Left ventricle myocardium inferior (tissue), 1 donor: ENCODE measurements around the gene CSH2. TPM values are rescaled to one million over a fixed set of nuclear protein-coding genes. Genes with fewer than 3 reads are reported as not detected.

ENCODE experiments used
- DNase-seq: peaks from one replicate; pipeline ENCODE4 v3.0.0-alpha.2; 2020
- H3K27ac ChIP-seq: fragments of 200-600 bp; replicated peaks from 2 replicates; pipeline ENCODE4 v1.8.0; 2021
- H3K27me3 ChIP-seq: fragments of 200-600 bp; 2 replicates; pipeline ENCODE4 v1.8.0; 2021; ENCODE audit warnings: low read depth
- H3K36me3 ChIP-seq: fragments of 200-600 bp; 2 replicates; pipeline ENCODE4 v1.8.0; 2021
- H3K4me1 ChIP-seq: fragments of 200-600 bp; 2 replicates; pipeline ENCODE4 v1.8.0; 2021
- H3K4me3 ChIP-seq: fragments of 200-600 bp; 2 replicates; pipeline ENCODE4 v1.8.0; 2021; ENCODE audit warnings: mild to moderate bottlenecking, moderate library complexity
- H3K9me3 ChIP-seq: fragments of 200-600 bp; replicated peaks from 2 replicates; pipeline ENCODE4 v1.8.0; 2021
- intact Hi-C: fragments of 100-400 bp; cut with micrococcal nuclease; formaldehyde crosslinking; loops from one replicate; pipeline ENCODE4 v1.11.0; 2022
- total RNA-seq: library from RNA; stranded (reverse); fragmentation: NEBNext Ultra II Directional; extraction: Animal tissue kit (Norgen Biotek cat#: 25700); gene quantifications from one replicate; pipeline ENCODE4 v1.2.1, GENCODE V29; 2021
- TF ChIP-seq, protein P1 (sequence below): fragments of 200-600 bp; IDR thresholded peaks from 2 replicates; pipeline ENCODE4 v1.8.0; 2021; ENCODE audit warnings: antibody characterized with exemption, mild to moderate bottlenecking, borderline replicate concordance
- donor health status: DM: no; HTN: yes; CAD: no; lungs with severe emphysema.

The CSH2 gene
- total RNA-seq, 1 donor from 2014 or later, result not detected

DNA sequence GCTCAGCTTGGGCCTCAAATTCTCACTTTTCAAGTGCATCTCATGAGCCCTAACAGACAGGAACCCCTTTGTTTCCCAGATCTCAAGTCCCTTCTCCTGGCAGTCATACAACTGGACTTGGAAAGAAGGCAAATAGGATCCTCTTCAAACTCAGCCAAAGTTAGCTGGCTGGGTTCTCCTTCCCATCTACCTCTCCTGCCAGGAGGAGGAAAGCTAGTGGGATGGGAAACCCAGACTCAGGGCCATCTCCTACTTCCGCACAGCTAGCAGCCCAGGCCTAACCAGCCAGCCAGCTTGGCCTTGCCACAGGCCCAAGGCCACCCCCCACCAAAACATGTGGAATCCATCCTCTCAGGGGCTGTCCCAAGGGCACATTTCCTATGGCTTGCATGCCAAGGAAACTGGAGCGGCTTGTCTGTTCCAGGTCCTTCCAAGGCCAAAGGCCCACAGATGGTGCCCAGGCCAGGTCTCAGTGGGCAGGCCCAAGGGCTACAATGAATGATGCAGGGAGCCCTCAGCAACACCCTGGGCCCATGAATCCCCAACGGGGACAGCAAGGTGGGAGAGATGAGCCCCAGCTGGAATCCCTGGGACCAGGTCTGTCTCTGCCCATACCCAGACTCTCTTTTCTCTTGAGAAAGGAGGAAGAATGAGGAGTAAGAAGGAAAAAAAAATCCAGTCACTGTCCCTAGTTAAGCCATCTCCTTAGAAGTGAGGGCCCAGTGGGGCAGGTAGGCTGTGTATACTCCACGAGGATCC lies 32.7 kb downstream of the CSH2 start:
- peak; percentile 57 for DNase-seq
- intact Hi-C loops, result no loop called here

DNA sequence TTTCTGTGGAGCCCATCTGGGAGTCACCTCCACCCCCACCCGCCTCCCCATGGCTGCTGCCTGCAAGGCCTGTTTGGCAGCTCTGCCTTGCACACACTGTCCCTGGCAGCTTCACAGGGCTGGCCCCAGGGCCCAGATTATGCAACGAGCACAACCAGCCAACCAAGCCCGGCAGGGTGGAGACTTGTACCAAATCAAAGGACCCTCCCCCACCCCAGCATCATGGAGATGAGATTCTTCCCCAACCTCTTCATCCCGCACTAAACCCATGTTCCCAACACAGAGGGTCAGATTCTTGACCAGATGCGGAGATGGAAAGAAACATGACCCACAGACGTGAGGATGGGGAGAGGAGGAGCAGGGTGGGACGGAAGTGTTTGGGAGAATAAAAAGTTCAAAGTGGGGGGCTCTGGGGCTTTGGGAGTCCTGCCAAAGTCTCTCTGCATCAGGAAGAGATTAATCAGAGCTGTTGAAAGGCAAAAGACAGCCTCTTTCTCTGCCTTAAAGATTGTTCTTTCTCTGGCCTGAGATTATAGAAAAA lies 34.8 kb downstream of the CSH2 start:
- H3K27ac ChIP-seq, result peak overlapping the region; percentile 98
- DNase-seq, result peak; percentile 93
- TF ChIP-seq, protein P1, sequence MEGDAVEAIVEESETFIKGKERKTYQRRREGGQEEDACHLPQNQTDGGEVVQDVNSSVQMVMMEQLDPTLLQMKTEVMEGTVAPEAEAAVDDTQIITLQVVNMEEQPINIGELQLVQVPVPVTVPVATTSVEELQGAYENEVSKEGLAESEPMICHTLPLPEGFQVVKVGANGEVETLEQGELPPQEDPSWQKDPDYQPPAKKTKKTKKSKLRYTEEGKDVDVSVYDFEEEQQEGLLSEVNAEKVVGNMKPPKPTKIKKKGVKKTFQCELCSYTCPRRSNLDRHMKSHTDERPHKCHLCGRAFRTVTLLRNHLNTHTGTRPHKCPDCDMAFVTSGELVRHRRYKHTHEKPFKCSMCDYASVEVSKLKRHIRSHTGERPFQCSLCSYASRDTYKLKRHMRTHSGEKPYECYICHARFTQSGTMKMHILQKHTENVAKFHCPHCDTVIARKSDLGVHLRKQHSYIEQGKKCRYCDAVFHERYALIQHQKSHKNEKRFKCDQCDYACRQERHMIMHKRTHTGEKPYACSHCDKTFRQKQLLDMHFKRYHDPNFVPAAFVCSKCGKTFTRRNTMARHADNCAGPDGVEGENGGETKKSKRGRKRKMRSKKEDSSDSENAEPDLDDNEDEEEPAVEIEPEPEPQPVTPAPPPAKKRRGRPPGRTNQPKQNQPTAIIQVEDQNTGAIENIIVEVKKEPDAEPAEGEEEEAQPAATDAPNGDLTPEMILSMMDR, result no peak
- H3K4me1 ChIP-seq, result peaks cover 77% of the 10 kb centered on the region
- H3K4me3 ChIP-seq, result peak overlapping the region; percentile 97
- H3K27me3 ChIP-seq, result no peaks in the 10 kb centered on the region
- intact Hi-C loops, result no loop called here
- no peaks in the 10 kb centered on the region for H3K9me3 ChIP-seq
- H3K36me3 ChIP-seq, result peaks cover 37% of the 10 kb centered on the region

More for the DNA sequence above, 32.7 kb downstream of the CSH2 start:
- Histone ChIP-seq H3K4me1 (peaks cover 71% of the 10 kb centered on the region), H3K9me3 (no peaks in the 10 kb centered on the region), H3K4me3 (peak overlapping the region; percentile 97), H3K36me3 (peaks cover 16% of the 10 kb centered on the region), H3K27ac (peak overlapping the region; percentile 98), H3K27me3 (no peaks in the 10 kb centered on the region)
- TF ChIP-seq, protein P1, result no peak

DNA sequence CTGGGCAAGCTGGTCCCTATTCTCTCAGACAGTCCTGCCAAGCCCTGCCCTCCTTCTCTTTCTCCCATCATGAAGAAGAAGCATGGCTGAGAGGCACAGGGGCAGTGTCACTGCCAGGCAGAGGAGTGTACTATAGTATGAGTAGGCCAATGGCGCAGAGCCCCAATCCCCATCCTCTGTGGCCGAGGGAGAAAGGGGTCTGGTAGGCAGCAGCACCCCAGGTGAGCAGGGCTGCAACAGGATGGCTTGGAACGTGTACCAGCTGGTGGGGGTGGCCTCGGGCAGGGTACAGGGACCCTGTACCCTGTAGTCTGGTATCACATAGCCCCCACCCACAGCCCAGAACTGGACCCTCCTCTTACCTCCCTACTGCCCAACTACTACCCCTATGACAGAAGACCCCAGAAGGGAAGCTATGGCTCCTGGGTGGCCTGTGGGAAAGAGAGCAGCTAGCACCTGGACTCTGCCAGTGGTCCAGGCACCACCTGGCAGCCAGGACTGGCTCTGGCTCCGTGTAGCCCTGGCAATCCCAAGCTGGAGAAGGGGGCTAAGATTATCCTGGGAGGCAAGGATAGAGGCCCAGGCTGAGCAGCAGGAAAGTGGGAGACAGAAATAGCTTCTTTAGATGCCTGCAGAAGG lies 35.4 kb downstream of the CSH2 start:
- intact Hi-C loops, result no loop called here
- Histone ChIP-seq H3K4me3 (peak overlapping the region; percentile 40), H3K4me1 (peaks cover 70% of the 10 kb centered on the region), H3K27ac (peak overlapping the region; percentile 98), H3K36me3 (peaks cover 43% of the 10 kb centered on the region), H3K27me3 (no peaks in the 10 kb centered on the region), H3K9me3 (no peaks in the 10 kb centered on the region)
- no peak for DNase-seq
- TF ChIP-seq, protein P1, result no peak

DNA sequence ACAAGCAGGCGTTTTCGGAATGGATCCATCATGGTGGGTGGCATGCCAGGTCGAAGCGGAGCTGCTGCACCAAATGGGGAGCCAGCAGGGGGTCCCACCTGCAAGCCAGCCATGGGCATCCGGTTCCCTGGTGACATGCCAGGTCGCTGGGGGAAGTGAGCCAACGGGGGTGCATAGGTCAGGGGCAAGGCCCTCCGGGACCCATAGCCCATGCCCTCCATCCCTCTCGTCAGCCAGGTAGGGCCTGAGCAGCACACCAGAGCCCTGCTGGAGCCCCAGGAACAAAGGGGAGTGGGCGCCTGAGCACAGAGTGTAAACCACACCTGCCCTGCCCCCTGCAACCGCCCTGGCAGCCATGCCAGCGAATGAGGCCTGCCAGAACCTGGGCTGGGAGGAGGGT lies 36.0 kb downstream of the CSH2 start:
- Histone ChIP-seq H3K4me1 (peaks cover 69% of the 10 kb centered on the region), H3K4me3 (no peak overlapping the region), H3K27ac (peak overlapping the region; percentile 98), H3K9me3 (no peaks in the 10 kb centered on the region), H3K36me3 (peaks cover 49% of the 10 kb centered on the region), H3K27me3 (no peaks in the 10 kb centered on the region)
- TF ChIP-seq, protein P1, result no peak
- DNase-seq, result no peak
- intact Hi-C loops, result no loop called here

DNA sequence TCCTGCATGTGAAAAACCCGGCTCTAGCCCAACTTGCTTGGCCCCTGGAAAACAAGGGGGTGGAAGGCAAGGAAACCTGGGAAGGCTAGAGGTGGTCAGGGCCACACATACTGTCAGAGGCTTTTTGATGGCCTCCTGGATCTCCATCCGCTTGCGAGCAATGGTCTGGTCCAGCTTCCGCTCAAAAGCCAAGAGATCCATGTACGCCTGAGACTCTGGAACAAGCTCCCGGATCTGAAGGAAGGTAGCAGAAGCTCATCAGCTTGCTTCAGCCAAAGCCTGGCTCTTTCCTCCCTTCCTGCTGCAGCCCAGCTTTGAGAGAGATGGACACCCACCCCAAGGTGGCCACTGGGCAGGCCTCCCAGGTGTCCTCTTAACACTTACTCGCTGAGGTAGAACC lies 36.7 kb downstream of the CSH2 start:
- intact Hi-C loops, result no loop called here
- peak overlapping the region; percentile 98 for H3K27ac ChIP-seq
- no peak for DNase-seq
- no peaks in the 10 kb centered on the region for H3K27me3 ChIP-seq
- TF ChIP-seq, protein P1, result no peak
- no peak overlapping the region for H3K4me3 ChIP-seq
- no peaks in the 10 kb centered on the region for H3K9me3 ChIP-seq
- peaks cover 56% of the 10 kb centered on the region for H3K36me3 ChIP-seq
- peaks cover 64% of the 10 kb centered on the region for H3K4me1 ChIP-seq
